ENCODE data around the gene FBXO5.
"Not testable (repeated sequence)": the region's sequence is repeated elsewhere in the genome, so short reads cannot be mapped to it uniquely, and the experiment has no call there.

The FBXO5 gene

DNA sequence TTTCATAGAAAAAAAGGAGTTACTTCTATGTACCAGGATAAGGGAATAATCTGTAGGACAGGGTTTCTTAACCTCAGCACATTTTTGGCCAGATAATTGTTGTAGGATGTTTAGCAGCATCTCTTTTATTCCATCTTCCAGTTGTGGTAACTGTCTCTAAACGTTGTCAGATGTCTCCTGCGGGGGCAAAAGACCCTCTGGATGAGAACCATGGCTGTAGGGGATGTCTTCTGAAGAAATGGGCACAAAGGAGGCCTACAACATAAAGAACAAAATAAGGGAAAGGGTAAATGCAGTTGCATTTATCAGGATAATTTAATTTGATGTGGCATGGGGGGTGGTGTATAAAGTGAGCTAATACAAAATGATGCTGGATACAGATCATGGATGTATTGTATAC lies 4.1 kb upstream of the FBXO5 start:
- DNase-seq: no peak

DNA sequence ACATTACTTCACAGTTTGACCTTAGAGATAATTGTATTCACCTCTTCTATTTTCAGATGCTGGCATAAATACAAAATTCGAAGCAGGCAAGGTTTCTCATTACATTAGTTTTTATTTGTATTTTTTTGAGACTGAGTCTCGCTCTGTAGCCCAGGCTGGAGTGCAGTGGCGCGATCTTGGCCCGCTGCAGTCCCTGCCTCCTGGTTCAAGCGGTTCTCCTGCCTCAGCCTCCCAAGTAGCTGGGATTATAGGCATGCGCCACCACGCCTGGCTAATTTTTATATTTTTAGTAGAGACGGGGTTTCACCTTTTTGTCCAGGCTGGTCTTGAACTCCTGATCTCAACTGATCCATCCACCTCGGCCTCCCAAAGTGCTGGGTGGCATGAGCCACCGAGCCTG lies 2.5 kb upstream of the FBXO5 start:
- not testable (repeated sequence) for DNase-seq

GRCh38 chr6:152984513-152984872 lies 1.7 kb upstream of the FBXO5 start:
- no peak for DNase-seq

DNA sequence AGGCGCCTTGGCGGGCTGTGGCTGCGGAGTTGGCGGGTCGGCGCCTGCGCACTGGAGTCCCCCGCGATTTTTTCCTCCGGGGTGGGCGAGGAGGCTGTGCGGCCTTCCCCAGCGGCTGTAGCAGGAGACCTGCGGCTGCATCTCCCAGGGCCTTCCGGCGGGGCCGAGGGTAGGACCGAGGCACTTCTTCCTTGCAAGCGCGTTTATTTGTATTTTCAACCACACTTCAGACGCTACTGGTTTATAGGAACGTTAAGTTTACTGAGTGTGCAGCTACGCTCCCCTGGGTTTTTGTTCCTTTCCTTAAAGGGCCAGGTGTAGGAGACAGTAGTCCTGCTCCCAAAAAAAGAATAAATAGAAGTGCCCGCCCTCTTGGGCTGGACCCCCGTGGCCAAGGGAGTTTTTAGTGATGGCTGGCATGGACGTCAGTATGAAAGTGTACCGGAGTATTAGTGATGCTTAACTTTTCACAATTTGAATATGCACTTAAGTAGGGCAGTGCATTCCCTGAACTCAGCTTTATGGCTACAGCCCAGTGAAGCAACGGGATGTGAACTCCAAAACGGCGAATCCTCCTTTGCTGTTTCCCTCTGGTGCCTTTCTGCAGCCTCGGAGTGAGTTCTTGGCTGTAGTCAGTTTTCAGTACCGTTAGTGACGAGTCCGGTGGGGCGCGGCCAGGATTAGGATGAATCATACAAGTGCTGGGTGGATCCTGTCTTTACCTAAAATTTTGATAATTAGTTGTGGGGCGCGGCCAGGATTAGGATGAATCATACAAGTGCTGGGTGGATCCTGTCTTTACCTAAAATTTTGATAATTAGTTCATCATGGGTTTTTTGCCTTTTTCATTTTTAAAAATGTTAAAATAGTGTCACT lies 1.0 kb upstream of the FBXO5 start:
- DNase-seq: no peak

DNA sequence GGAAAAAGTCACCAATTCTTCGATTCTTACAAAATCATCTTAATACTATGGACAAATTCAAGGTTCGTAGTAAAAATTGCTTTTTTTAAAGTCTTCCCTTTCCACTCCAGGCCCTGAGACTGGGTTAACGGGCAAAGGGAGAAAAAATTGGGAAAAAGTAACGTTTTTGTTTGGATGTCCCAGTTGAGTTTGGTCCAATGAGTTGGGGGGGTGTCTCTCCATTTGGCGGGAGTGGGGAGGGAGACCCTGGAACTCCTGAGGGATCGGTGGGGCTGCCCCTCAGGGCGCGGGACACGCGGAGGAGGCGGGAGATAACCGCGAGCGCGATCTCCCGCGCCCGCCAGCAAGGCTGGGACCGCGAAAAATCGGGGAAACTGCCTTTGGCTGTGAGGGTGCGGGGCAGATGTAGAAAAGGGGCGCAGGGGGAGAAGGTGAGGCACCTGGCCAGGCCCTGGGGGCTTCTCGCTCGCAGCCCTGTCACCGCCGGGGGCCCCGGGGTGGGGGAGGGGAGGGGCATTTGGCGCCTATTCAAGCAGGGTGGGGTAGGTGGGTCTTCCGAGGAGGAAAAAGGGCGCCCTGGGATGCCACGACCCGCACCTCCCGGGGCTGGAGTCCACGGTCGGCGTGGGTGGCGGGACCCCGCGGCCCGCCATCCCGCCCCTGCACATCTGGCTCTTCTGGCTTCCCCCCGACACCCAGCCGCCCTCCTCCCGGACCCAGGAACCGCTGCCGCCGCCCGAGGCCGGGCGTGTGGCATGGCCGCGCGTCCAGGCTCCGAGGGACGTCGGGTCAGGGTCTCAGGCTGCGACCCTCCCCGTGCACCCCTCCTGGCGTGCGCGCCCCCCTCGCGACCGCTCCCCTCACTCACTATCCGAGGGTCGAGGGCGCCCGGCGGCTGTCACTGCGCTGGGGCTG lies 595 bp downstream of the FBXO5 start:
- no peak for DNase-seq

GRCh38 chr6:152981219-152981618 lies 1.6 kb downstream of the FBXO5 start:
- DNase-seq: no peak

DNA sequence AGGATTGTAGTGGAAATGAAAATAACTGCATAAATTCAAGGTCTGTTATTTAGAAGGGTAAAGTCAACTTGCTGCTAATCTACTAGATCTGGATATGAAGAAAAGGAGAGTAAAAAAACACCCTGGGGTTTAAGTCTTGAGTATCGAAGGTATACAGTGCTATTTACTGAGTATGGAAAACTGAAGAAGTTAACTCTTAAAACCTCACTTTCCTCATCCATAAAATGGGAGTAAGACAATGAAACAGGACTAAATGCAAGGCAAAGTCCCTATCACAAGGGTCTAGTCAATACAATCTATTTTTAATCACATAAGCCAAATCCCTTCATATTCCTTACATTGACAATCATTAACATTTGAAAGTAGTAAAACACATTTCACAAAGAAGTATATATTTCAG lies 2.2 kb downstream of the FBXO5 start:
- no peak for DNase-seq

DNA sequence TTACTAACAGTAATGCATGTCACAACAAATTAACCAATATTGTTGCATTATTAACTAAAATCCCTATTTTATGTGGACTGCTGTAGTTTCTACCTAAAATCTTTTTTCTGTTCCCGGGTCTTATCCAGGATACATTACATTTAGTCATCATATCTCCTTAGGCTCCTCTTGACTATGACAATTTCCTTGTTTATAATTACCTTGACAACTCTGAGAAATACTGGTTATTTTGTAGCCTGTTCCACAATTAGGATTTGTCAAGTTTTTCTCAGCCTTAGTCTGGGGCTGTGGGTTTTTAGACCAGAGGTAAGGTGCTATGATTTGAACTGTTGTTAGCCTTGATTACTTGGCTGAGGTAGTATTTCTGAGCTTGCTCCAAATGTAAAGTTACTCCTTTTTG lies 3.7 kb downstream of the FBXO5 start:
- DNase-seq: no peak

- DNase-seq: no peak
Observed at GRCh38 chr6:152978058-152978457, 4.8 kb downstream of the FBXO5 start.

GRCh38 chr6:152977556-152977955 lies 5.3 kb downstream of the FBXO5 start:
- no peak for DNase-seq

- DNase-seq: no peak
Observed at GRCh38 chr6:152976749-152977148, 6.1 kb downstream of the FBXO5 start.

- DNase-seq: no peak
Observed at GRCh38 chr6:152975204-152975915, 7.5 kb downstream of the FBXO5 start.

DNA sequence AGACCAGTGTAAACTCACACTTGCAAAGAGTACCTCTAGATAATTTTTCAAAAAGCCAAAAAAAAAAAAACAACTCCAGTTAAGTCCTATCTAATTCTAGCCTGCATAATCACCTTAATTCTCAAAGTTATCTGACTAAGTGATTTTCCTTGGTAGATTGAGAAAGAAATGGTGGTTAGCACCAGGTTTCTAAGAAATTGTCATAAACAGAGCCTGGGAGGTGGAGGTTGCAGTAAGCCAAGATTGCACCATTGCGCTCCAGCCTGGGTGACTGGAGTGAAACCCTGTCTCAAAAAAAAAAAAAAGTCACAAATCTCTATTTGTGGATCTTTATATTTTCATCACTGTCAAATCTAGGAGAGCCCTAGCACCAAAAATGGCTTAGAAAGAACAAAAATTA lies 8.9 kb downstream of the FBXO5 start:
- no peak for DNase-seq

GRCh38 chr6:152969688-152970418 lies 13.0 kb downstream of the FBXO5 start:
- DNase-seq: no peak

GRCh38 chr6:152966168-152966894 lies 16.5 kb downstream of the FBXO5 start:
- not testable (repeated sequence) for DNase-seq

- no peak for DNase-seq
Observed at GRCh38 chr6:152959333-152959732, 23.5 kb downstream of the FBXO5 start.

DNA sequence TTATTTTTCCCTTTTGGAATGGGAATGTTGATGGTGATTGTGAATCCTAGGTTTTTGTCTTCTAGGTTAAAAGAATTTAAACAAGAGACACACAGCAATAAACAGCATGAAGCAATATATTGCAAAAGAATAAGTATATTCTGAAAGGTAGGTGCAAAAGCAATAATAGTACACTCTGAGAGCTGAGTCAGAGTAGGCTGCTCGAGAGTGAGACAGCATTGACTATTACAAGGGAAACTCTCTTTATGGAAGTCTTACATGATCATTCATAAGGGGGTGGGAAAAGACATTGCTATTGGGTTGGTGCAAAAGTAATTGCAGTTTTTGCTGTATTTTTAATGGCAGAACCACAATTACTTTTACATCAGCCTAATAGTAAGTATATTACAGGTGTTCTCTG lies 25.0 kb downstream of the FBXO5 start:
- no peak for DNase-seq

DNA sequence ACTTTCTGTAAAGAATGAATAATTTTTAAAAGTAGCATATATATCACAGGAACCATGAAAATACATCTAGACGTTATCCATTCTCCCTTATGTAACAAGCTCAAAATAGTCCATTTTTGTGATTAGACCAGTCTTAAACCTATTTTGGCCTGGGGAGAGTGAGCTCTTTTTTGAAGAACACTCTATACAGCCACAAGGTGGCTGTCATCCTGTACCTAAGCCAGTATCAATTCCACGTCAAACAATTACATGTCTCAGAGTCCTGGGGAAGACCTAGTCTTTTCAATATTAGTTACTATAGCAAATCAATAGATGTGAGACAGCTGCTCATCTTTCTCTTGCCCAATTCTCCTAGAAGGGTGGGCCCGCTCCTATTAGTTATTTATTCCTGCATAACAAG lies 28.4 kb downstream of the FBXO5 start:
- no peak for DNase-seq

- peak; percentile 10 for DNase-seq
Observed at GRCh38 chr6:152952866-152953509, 29.9 kb downstream of the FBXO5 start.

DNA sequence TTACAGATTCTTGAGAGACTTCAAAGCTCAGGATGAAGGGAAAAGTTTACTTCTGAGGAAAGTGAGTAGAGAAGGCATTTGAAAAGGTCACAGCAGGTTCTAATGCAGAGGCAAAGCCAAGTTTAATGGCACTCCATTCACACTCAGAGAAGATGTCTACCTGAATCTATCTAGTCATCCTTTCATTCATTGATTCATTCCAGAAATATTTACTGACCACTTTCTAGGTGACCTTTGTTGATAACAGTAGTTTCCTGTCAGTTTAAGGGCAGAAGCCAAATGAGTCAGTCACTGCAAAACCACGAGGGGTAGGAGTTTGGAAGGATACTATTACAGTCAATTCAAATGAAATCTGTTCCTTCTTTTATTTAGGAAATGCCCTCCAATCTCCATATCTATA lies 30.8 kb downstream of the FBXO5 start:
- DNase-seq: no peak

- no peak for DNase-seq
Observed at GRCh38 chr6:152950240-152950639, 32.6 kb downstream of the FBXO5 start.

Measured in NCI-H1048 (cell line).